ENCODE results near the gene KRTAP9-1. TPM values are rescaled to one million over a fixed set of nuclear protein-coding genes. Genes with fewer than 3 reads are reported as not detected.

KRTAP9-1 gene
- not detected in 5 replicates for total RNA-seq (2022; extraction: Qiagen RNA extraction; ENCODE audit: low read depth)

GRCh38 chr17:41189837-41190318 lies at the start of gene KRTAP9-1:
KRTAP9-1 (plus strand) TSS chr17:41189887; CDS start chr17:41189887, 0 bp downstream.

GRCh38 chr17:41140360-41141131 lies 49.1 kb upstream of the KRTAP9-1 start, which contains the start of gene KRTAP4-6:
KRTAP4-6 (minus strand) TSS chr17:41140544; CDS start chr17:41140487, 57 bp downstream.

GRCh38 chr17:41149652-41149985 lies 40.1 kb upstream of the KRTAP9-1 start, which contains the start of gene KRTAP4-5:
KRTAP4-5 (minus strand) TSS chr17:41149825; CDS start chr17:41149767, 58 bp downstream.

GRCh38 chr17:41160648-41161047 lies 29.0 kb upstream of the KRTAP9-1 start, which contains the start of gene KRTAP4-4:
KRTAP4-4 (minus strand) TSS chr17:41160748; CDS start chr17:41160691, 57 bp downstream.

GRCh38 chr17:41168121-41168520 lies 21.6 kb upstream of the KRTAP9-1 start, which contains the start of gene KRTAP4-3:
KRTAP4-3 (minus strand) TSS chr17:41168221; CDS start chr17:41168172, 49 bp downstream.

GRCh38 chr17:41177727-41178271 lies 11.9 kb upstream of the KRTAP9-1 start, which contains the start of gene KRTAP4-2:
KRTAP4-2 (minus strand) TSS chr17:41178221; CDS start chr17:41178164, 57 bp downstream.

GRCh38 chr17:41184480-41184961 lies 5.2 kb upstream of the KRTAP9-1 start, which contains the start of gene KRTAP4-1:
KRTAP4-1 (minus strand) TSS chr17:41184911; CDS start chr17:41184854, 57 bp downstream.

GRCh38 chr17:41226598-41227095 lies 37.0 kb downstream of the KRTAP9-1 start, which contains the start of gene KRTAP9-2:
KRTAP9-2 (plus strand) TSS chr17:41226648; CDS start chr17:41226655, 7 bp downstream.

GRCh38 chr17:41232399-41233105 lies 42.9 kb downstream of the KRTAP9-1 start, which contains the start of gene KRTAP9-3:
KRTAP9-3 (plus strand) TSS chr17:41232449; CDS start chr17:41232502, 53 bp downstream.

GRCh38 chr17:41237949-41238437 lies 48.3 kb downstream of the KRTAP9-1 start, which contains the start of gene KRTAP9-8:
KRTAP9-8 (plus strand) TSS chr17:41237999; CDS start chr17:41238052, 53 bp downstream.

Other genes with a start within 250 kb of the KRTAP9-1 start
- not detected in 5 replicates for gene KRT39, start 222.9 kb upstream of the KRTAP9-1 start, total RNA-seq (2022; extraction: Qiagen RNA extraction; ENCODE audit: low read depth)
- not detected in 5 replicates for gene KRT40, start 205.6 kb upstream of the KRTAP9-1 start, total RNA-seq (2022; extraction: Qiagen RNA extraction; ENCODE audit: low read depth)
- not detected in 5 replicates for gene KRTAP3-3, start 195.7 kb upstream of the KRTAP9-1 start, total RNA-seq (2022; extraction: Qiagen RNA extraction; ENCODE audit: low read depth)
- gene KRTAP3-2, start 190.0 kb upstream of the KRTAP9-1 start, total RNA-seq (2022; extraction: Qiagen RNA extraction; ENCODE audit: low read depth): not detected in 5 replicates
- gene KRTAP3-1, start 180.8 kb upstream of the KRTAP9-1 start, total RNA-seq (2022; extraction: Qiagen RNA extraction; ENCODE audit: low read depth): not detected in 5 replicates
- gene KRTAP1-5, start 162.7 kb upstream of the KRTAP9-1 start, total RNA-seq (2022; extraction: Qiagen RNA extraction; ENCODE audit: low read depth): not detected in 5 replicates
- not detected in 5 replicates for gene KRTAP1-4, start 159.7 kb upstream of the KRTAP9-1 start, total RNA-seq (2022; extraction: Qiagen RNA extraction; ENCODE audit: low read depth)
- gene KRTAP1-3, start 155.0 kb upstream of the KRTAP9-1 start, total RNA-seq (2022; extraction: Qiagen RNA extraction; ENCODE audit: low read depth): not detected in 5 replicates
- gene KRTAP1-1, start 148.4 kb upstream of the KRTAP9-1 start, total RNA-seq (2022; extraction: Qiagen RNA extraction; ENCODE audit: low read depth): not detected in 5 replicates
- gene KRTAP2-1, start 142.6 kb upstream of the KRTAP9-1 start, total RNA-seq (2022; extraction: Qiagen RNA extraction; ENCODE audit: low read depth): not detected in 5 replicates
- not detected in 5 replicates for gene KRTAP2-2, start 134.7 kb upstream of the KRTAP9-1 start, total RNA-seq (2022; extraction: Qiagen RNA extraction; ENCODE audit: low read depth)
- not detected in 5 replicates for gene KRTAP2-3, start 129.8 kb upstream of the KRTAP9-1 start, total RNA-seq (2022; extraction: Qiagen RNA extraction; ENCODE audit: low read depth)
- gene KRTAP2-4, start 124.0 kb upstream of the KRTAP9-1 start, total RNA-seq (2022; extraction: Qiagen RNA extraction; ENCODE audit: low read depth): not detected in 5 replicates
- not detected in 5 replicates for gene KRTAP4-7, start 105.7 kb upstream of the KRTAP9-1 start, total RNA-seq (2022; extraction: Qiagen RNA extraction; ENCODE audit: low read depth)
- not detected in 5 replicates for gene KRTAP4-8, start 91.7 kb upstream of the KRTAP9-1 start, total RNA-seq (2022; extraction: Qiagen RNA extraction; ENCODE audit: low read depth)
- not detected in 5 replicates for gene KRTAP4-16, start 87.7 kb upstream of the KRTAP9-1 start, total RNA-seq (2022; extraction: Qiagen RNA extraction; ENCODE audit: low read depth)
- not detected in 5 replicates for gene KRTAP4-9, start 84.5 kb upstream of the KRTAP9-1 start, total RNA-seq (2022; extraction: Qiagen RNA extraction; ENCODE audit: low read depth)
- not detected in 5 replicates for gene KRTAP4-11, start 71.5 kb upstream of the KRTAP9-1 start, total RNA-seq (2022; extraction: Qiagen RNA extraction; ENCODE audit: low read depth)
- gene KRTAP4-12, start 65.7 kb upstream of the KRTAP9-1 start, total RNA-seq (2022; extraction: Qiagen RNA extraction; ENCODE audit: low read depth): not detected in 5 replicates
- gene KRTAP4-6, start 49.3 kb upstream of the KRTAP9-1 start, total RNA-seq (2022; extraction: Qiagen RNA extraction; ENCODE audit: low read depth): not detected in 5 replicates
- gene KRTAP4-5, start 40.1 kb upstream of the KRTAP9-1 start, total RNA-seq (2022; extraction: Qiagen RNA extraction; ENCODE audit: low read depth): not detected in 5 replicates
- gene KRTAP4-4, start 29.1 kb upstream of the KRTAP9-1 start, total RNA-seq (2022; extraction: Qiagen RNA extraction; ENCODE audit: low read depth): not detected in 5 replicates
- not detected in 5 replicates for gene KRTAP4-3, start 21.7 kb upstream of the KRTAP9-1 start, total RNA-seq (2022; extraction: Qiagen RNA extraction; ENCODE audit: low read depth)
- not detected in 5 replicates for gene KRTAP4-2, start 11.7 kb upstream of the KRTAP9-1 start, total RNA-seq (2022; extraction: Qiagen RNA extraction; ENCODE audit: low read depth)
- gene KRTAP4-1, start 5.0 kb upstream of the KRTAP9-1 start, total RNA-seq (2022; extraction: Qiagen RNA extraction; ENCODE audit: low read depth): 0.32 TPM in 1 of 5 replicates, not detected in the others
- gene KRTAP9-2, start 36.8 kb downstream of the KRTAP9-1 start, total RNA-seq (2022; extraction: Qiagen RNA extraction; ENCODE audit: low read depth): not detected in 5 replicates
- gene KRTAP9-3, start 42.6 kb downstream of the KRTAP9-1 start, total RNA-seq (2022; extraction: Qiagen RNA extraction; ENCODE audit: low read depth): not detected in 5 replicates
- not detected in 5 replicates for gene KRTAP9-8, start 48.1 kb downstream of the KRTAP9-1 start, total RNA-seq (2022; extraction: Qiagen RNA extraction; ENCODE audit: low read depth)
- gene KRTAP9-4, start 59.8 kb downstream of the KRTAP9-1 start, total RNA-seq (2022; extraction: Qiagen RNA extraction; ENCODE audit: low read depth): not detected in 5 replicates
- not detected in 5 replicates for gene KRTAP9-9, start 65.5 kb downstream of the KRTAP9-1 start, total RNA-seq (2022; extraction: Qiagen RNA extraction; ENCODE audit: low read depth)
- gene KRTAP9-6, start 75.5 kb downstream of the KRTAP9-1 start, total RNA-seq (2022; extraction: Qiagen RNA extraction; ENCODE audit: low read depth): not detected in 5 replicates
- not detected in 5 replicates for gene KRTAP9-7, start 85.8 kb downstream of the KRTAP9-1 start, total RNA-seq (2022; extraction: Qiagen RNA extraction; ENCODE audit: low read depth)
- not detected in 5 replicates for gene KRTAP29-1, start 113.0 kb downstream of the KRTAP9-1 start, total RNA-seq (2022; extraction: Qiagen RNA extraction; ENCODE audit: low read depth)
- gene KRTAP16-1, start 119.4 kb downstream of the KRTAP9-1 start, total RNA-seq (2022; extraction: Qiagen RNA extraction; ENCODE audit: low read depth): not detected in 5 replicates
- not detected in 5 replicates for gene KRTAP17-1, start 125.8 kb downstream of the KRTAP9-1 start, total RNA-seq (2022; extraction: Qiagen RNA extraction; ENCODE audit: low read depth)
- gene KRT33A, start 160.9 kb downstream of the KRTAP9-1 start, total RNA-seq (2022; extraction: Qiagen RNA extraction; ENCODE audit: low read depth): not detected in 5 replicates
- gene KRT33B, start 179.9 kb downstream of the KRTAP9-1 start, total RNA-seq (2022; extraction: Qiagen RNA extraction; ENCODE audit: low read depth): not detected in 5 replicates
- 0.20 to 0.78 TPM (median 0.31 TPM) in 5 replicates for gene KRT34, start 192.4 kb downstream of the KRTAP9-1 start, total RNA-seq (2022; extraction: Qiagen RNA extraction; ENCODE audit: low read depth)
- gene KRT31, start 207.7 kb downstream of the KRTAP9-1 start, total RNA-seq (2022; extraction: Qiagen RNA extraction; ENCODE audit: low read depth): not detected in 5 replicates
- not detected in 5 replicates for gene KRT37, start 234.7 kb downstream of the KRTAP9-1 start, total RNA-seq (2022; extraction: Qiagen RNA extraction; ENCODE audit: low read depth)

Measured in A549 treated with ZK216348 at 1 μM for 4 hours (cell line).